Measurements from ENCODE around the gene NPC1L1. TPM values are rescaled to one million over a fixed set of nuclear protein-coding genes. Genes with fewer than 3 reads are reported as not detected.

NPC1L1 gene
- total RNA-seq, 4 donors from 2014 or later = 0.24 to 0.65 (median 0.28) TPM

DNA sequence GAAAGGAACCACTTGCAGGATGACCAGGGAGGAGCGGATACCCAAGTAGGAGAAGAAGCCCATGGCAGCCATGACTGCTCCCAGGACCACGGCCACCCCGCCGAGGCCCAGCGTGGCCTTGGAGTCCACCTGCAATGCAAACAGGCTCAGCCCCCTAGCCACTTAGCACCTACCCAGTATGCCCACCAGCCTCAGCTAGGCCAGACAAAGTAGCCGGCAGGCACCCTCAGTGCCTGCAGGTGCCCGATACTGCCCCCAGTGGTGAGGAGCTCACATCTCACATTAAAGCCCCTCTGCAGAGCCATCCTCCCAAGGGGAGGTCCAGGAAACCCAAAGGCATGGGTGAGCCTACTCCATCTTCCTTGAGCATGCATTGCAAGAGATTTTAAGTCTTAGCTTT is 6.6 kb downstream of the NPC1L1 start:
- TF ChIP-seq, protein P1, sequence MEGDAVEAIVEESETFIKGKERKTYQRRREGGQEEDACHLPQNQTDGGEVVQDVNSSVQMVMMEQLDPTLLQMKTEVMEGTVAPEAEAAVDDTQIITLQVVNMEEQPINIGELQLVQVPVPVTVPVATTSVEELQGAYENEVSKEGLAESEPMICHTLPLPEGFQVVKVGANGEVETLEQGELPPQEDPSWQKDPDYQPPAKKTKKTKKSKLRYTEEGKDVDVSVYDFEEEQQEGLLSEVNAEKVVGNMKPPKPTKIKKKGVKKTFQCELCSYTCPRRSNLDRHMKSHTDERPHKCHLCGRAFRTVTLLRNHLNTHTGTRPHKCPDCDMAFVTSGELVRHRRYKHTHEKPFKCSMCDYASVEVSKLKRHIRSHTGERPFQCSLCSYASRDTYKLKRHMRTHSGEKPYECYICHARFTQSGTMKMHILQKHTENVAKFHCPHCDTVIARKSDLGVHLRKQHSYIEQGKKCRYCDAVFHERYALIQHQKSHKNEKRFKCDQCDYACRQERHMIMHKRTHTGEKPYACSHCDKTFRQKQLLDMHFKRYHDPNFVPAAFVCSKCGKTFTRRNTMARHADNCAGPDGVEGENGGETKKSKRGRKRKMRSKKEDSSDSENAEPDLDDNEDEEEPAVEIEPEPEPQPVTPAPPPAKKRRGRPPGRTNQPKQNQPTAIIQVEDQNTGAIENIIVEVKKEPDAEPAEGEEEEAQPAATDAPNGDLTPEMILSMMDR (IDR thresholded peaks at IDR 0.05) = no peak
- no peak for DNase-seq (ENCODE audit: low spot score)
- ATAC-seq (ENCODE audit: low FRiP score) = no peak

DNA sequence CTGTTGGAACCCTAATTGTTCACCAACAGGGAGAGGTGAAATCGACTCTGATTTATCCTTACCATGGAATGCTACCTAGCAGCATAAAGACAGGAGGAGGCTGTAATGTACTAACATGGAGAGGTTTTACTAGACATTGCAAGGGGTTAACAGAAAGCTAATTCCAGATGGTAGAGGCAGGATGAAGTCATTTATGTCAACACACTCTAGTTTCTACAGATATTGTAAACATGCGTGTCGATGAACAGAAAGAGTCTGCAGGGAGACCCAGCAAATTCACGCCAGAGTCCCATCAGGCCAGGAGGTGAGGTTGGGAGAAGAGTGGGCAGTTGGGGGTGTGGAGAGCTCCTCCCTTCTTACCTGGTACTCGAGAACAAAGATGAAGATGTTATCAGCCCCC is 7.0 kb downstream of the NPC1L1 start:
- ATAC-seq (ENCODE audit: low FRiP score) (no peak), DNase-seq (ENCODE audit: low spot score) (no peak)
- TF ChIP-seq, protein P1 (IDR thresholded peaks at IDR 0.05) = no peak

DNA sequence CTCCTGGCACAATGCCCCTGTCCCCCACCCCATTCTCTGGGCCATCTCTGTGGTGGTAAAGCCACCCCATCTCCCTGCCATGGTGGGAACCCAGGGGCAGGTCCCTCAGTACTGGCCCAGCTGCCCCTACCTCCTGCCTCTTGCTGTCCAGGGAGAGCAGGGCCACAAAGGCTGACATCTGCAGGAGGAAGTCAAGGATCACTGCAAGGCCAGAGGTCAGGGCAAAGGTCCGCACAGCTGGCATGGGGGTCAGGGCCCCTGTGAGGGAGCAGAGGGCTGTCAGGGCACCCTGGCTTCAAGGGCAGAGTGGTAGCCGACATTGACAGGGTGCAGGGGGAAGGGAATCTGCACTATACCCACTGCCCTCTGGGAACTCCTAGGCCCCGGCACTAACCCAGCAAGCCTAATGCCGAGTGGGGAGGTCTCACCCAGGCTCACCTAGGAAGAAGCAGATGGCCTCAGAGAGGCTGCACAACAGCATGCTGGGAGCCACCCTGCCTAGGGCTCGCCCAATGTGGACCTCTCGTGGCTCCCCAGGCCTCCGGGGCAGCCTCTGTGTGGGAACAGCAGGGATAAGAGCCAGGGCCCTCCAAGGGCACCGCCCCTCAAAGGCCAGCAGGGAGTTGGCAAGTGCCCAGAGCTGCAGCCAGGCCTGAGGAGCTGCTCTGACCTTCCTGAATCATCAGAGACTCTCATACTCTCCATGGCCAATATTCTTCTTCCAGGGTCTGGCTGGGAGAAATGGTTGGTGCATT is 7.7 kb downstream of the NPC1L1 start:
- ATAC-seq (ENCODE audit: low FRiP score) = no peak
- TF ChIP-seq, protein P1 (IDR thresholded peaks at IDR 0.05) = no peak
- DNase-seq (ENCODE audit: low spot score) = no peak

DNA sequence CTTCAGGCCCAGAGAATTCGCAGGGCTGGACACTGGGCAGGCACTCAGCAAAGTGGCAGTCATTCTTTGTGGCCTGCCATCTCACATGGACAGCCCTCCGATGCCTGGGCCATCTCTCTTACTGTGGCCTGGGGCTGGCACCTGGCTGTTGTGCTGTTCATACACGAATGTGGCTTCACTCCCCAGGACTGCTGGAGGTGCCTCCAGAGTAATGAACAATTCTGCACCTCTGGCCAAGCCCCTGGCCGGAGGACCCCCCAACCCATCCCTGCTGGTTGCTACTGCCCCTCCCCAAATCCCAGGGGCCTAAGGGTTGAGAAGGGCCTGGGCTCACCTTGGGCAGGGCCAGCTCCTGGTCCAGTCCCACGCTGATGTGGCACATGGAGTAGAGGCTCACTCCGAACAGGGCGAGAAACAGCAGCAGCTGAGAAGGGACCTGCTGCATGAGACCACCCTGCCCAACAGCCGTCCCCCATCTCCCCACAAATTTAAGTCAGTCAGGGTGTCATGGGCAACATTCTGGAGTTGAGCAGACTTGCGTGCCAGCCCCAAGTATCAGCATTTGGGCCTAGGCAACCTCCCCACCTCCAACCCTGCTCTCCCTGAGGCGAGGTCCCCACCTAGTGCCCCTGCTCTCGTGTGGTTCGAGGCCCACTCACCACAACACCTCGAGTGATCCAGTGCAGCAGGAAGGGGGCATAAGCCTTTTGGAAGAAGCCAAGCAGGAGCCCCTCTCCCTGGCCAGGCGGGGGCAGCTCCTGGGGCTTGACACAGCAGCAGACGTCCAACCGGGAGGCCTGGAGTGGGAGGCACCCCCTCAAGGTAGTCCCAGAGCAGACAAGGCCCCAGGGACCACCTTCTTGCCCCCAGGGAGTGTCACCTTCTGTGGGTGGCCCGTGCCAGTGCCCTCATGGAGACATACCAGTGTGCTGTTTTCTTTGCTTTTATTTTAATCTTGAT is 9.4 kb downstream of the NPC1L1 start:
- DNase-seq (ENCODE audit: low spot score) (no peak), ATAC-seq (ENCODE audit: low FRiP score) (no peak)
- TF ChIP-seq, protein P1 (IDR thresholded peaks at IDR 0.05) = no peak

DNA sequence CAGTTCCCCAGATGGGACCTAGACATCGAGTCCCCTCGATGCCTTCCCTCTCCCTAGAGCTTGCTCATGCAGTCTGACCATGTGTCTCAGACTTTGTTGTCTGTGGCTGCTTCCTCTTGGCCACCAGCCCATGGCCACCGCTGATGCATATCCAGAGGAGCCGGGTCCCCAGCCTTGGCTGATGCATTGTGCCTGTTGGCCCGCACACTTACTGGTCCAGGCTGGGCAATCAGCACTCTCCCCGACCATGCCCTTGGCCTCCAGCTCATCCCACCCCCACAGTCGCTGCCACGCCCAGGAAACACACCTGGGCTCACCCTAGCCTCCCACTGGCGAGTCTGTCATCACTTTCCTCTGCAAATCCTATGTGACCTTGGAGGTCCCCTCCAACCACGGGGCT is 10.1 kb downstream of the NPC1L1 start:
- no peak for DNase-seq (ENCODE audit: low spot score)
- ATAC-seq (ENCODE audit: low FRiP score) = no peak
- TF ChIP-seq, protein P1 (IDR thresholded peaks at IDR 0.05) = no peak

DNA sequence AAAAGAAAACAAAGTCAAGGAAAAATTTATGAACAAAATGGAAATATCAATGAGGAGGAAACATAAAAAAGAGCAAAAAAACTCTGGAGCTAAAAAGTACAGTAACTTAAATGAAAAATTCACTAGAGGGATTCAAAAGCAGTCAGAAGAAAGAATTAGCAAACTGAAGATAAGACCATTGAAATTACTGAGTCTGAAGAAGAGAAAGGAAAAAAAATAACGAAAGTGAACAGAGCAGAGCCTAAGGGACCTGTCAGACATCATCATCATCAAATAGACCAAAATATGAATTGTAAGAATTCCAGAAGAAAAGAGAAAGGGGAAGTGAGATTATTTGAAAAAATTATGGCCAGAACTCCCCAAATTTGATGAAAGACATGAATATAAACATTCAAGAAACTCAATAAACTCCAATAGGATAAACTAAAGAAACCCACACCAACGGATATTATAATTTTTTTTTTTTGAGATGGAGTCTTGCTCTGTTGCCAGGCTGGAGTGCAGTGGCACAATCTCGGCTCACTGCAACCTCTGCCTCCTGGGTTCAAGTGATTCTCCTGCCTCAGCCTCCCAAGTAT is 16.2 kb downstream of the NPC1L1 start:
- no peak for DNase-seq (ENCODE audit: low spot score)
- TF ChIP-seq, protein P1 (IDR thresholded peaks at IDR 0.05) = no peak
- ATAC-seq (ENCODE audit: low FRiP score) = no peak

Measured in omental fat pad (tissue), 4 donors.